Head of caudate nucleus (tissue), 42 donors: ENCODE measurements around the gene DNAAF1.
"Not testable (repeated sequence)": the region's sequence is repeated elsewhere in the genome, so short reads cannot be mapped to it uniquely, and the experiment has no call there.

Experiments
- DNase-seq, 42 donors: peaks; one replicate each; pipeline versions ENCODE4 v3.0.0 to v3.0.0-alpha.2; 2020 to 2021; ENCODE audit warnings: mixed read lengths in 7 of 42
- intact Hi-C: fragments of 100-400 bp; cut with DNase I; formaldehyde crosslinking; loops from one replicate; pipeline ENCODE4 v1.15.0; 2022

The DNAAF1 gene

DNA sequence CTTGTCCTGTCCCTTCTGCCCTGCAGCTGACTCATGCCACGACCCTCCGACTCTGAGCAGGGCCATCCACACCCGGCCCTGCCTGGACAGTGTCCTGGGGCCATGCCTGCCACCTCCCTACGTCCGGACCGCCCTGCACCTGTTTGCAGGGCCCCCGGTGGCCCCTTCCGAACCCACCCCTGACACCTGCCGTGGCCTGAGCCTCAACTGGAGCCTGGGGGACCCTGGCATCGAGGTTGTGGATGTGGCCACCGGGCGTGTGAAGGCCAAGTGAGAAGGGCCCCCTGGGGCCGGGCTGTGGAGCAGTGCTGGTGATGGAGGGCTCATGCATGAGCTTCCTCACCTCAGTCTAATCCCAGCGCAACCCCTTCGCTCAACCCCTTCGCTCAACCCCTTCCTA is 51.0 kb downstream of the DNAAF1 start:
- intact Hi-C loops, result no loop called here
- no peak for DNase-seq

DNA sequence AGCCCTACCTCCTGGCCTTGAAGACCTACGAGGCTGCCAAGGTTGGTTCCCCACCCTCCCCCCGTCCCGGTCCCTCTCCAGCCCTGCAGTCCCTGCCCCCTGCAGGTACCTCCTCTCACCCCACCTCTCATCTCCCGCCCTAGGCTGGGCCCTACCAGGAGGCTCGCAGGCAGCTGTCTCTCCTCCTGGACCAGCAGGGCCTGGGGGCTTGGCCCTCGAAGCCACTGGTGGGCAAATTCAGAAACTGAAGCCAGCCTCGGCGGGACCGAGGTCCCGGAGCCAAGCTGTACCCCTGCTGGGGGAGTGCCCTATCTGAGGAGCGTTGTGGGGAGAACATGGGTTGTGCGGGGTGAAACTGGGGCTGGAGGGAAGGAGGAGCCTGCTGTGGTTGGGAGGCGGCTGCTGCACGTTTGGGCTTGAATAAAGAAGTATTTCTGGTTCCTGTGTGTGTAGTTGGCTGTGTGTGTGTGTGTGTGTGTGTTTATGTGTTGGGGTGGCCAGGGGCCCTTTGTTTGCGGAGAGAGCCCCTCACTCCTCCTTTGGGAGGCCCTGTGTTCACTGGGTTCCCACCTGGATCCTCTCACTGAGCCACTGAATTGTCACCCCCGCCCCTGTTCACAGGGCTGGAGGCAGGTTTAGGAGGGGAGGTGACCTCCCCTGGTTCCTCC is 51.8 kb downstream of the DNAAF1 start:
- intact Hi-C loops, result no loop called here
- DNase-seq, result no peak

DNA sequence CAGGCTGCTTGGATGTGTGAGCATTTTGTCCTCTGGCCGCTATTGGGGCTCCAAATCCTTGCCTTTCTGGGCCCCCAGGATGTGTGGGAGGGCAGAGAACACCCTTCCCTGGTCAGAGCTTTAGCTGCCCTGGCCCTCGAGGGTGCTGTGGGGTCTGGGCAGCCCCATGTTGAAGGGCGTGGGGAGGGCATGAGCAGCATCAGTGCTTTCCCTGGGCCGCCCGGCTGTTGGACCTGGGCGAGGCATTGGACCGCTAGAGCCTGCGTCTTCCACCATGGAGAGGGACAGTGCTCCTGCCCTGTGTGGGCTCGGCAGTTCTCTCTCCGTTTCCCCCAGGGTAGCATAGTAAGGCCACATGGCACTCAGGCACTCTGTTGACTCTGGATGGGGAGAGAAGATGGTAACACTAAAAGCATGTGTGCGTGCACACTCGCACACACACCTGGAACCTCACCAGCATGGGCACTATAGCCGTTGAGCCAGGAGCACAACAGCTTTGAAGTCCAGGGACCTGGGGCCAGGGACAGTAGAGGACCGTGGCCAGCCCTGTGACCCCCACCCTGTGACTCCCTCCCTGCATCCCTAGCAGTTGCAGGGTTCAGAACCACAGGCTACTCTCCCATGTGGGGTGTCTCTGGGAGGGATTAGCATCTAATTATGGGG is 52.5 kb downstream of the DNAAF1 start:
- DNase-seq, result no peak
- intact Hi-C loops, result no loop called here

DNA sequence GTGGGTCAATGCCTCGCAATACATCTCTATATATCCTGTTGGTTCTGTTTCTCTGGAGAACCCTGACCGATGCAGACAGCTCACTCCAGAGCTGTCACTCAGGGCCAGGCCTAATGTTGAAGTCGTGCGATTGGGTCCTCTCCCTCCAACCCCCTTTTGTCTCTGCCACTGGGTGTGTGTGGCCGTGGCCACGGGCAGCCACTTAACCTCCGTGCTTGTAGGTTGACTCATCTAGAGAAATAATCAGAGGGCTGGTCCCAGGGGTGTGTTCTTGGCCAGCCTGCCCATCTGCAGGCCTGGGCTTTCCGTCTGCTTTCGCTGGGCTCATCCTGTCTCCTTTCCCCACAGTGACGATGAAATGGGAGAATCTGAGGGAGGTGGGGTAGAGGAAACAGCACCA is 53.3 kb downstream of the DNAAF1 start:
- DNase-seq, result no peak
- intact Hi-C loops, result no loop called here

DNA sequence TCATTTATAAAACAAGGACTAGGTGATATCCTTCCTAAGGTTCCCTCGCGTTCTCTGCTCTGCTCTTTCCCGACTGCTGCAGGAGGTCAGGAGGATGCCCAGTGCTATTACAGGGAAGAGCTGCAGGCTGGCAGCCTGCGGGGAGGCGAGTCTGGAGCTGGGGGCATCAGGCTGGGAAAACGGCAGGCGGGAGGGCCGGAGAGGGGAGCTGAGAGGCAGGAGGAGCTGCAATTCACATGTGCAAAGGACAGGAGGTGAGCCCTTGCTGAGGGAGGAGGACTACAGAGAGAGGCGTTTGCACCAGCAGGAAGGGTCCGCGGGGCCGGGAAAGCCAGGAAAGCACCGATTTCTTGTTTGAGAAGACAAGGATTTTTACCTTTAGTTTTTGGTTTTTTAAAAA is 54.0 kb downstream of the DNAAF1 start:
- intact Hi-C loops, result no loop called here
- DNase-seq, result no peak

DNA sequence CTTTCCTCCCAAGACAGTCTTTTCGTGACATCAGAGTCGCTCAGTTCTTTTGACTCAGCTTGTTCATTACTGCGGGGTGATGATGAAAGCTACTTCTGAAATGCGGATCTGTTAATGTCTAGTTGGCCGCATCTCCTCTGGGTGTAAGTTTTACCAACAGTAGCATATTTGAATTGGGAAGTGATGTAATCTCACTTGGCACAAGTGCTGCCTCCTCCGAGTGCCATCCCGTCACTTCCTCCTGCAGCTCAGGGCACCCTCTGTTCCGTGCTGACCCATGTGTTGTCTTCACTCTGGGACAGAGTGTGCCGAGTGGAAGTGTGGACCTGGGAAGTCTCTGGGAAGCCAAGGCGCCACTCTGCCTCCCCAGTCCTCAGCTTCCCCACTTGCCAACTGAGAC is 54.8 kb downstream of the DNAAF1 start:
- DNase-seq, result peak in 33 of 42 donors; percentile 21 to 87 (median 58)

DNA sequence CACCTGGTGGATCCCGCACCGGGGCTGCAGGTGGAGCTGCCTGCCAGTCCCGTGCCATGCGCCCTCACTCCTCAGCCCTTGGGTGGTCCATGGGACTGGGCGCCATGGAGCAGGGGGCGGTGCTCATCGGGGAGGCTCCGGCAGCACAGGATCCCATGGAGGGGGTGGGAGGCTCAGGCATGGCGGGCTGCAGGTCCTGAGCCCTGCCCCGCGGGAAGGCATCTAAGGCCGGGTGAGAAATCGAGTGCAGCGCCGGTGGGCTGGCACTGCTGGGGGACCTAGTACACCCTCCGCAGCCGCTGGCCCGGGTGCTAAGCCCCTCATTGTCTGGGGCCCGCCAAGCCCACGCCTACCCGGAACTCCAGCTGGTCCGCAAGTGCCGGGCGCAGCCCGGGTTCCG is 59.4 kb downstream of the DNAAF1 start:
- DNase-seq, intact Hi-C loops: not testable (repeated sequence)

More for the DNA sequence above, 54.8 kb downstream of the DNAAF1 start:
- intact Hi-C loops, result no loop called here

DNA sequence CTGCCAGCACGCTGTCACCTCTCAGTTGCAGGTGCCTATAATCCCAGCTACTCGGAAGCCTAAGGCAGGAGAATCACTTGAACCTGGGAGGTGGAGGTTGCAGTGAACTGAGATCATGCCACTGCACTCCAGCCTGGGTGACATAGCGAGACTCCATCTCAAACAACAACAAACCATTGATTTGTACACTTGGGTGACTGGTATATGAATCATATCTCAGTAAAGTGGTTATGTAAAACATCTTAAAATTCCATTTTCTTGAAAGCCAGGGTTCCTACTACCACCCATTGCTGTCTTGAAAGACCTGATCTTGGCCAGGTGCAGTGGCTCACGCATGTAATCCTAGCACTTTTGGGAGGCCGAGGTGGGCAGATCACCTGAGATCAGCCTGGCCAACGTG is 60.0 kb downstream of the DNAAF1 start:
- DNase-seq, intact Hi-C loops: not testable (repeated sequence)

DNA sequence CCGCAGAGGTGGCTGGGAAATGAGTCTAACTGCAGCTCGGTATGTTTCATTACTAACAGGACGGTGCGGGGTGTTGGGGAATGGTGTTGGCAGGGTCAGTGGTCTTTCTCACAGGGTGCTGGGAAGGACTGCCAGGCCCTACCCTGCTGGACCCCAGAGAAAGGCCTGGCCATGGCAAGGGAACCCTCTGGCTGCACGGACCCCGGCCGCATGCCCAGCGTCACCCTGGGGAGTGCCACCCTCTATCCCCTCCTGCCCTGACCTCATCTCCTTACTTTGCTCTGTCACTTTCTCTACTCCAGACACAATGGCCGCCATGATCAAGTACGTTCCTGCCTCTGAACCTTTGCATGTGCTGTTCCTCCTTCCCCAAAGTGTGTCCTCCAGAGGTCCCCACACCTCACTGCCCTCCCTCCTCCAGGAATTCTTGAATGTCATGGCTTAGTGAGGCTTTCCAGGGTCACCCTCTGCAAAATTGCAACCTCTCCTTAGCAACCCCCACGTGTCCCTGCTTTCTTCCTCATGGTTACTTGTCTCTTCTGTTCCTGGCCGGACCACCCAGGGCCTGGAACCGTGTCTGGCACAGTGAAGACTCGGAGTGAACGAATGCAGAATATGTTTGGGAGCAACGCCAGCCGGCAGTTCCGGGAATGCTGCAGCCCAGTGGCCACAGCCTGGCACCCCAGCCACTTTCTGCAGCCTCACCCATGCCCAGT is 61.0 kb downstream of the DNAAF1 start:
- intact Hi-C loops, result no loop called here
- DNase-seq, result no peak

DNA sequence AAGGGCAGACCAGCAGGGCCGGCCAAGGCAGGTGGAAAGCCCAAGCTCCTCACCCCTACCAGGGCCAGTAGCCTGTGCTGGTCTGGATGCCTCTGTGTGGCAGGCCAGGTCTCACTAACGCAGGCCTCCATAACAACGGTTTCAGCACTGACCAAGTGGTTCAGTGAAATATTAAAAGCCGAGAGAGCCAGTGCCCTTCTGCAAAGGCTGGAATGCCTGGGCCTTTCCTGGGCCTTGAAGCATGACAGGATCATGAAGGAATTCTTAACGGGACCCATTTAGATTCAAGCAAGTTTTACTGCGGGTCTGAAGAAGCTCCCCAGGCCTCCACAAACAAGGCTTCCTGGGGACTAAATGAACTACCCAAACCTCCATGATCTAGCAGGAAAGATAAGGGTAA is 62.1 kb downstream of the DNAAF1 start:
- intact Hi-C loops, result no loop called here

DNA sequence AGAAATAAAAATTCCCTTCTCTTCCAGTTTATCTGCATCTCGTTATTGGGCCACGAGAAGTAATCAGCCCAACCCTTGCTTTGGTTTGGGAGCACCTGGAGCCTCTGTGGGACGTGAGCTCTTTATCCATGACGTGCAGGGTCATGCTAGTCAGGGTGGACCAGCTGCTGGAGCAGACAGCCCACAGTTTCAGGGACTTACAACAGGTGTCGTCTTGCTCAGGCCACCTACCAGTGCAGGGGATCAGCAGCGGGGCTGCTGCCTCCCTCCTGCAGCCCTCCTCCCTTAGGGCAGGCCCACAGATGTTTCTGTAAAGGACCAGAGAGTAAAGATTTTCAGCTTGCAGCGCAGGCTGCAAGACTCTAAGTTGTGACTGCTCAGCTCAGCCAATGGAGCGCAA is 62.8 kb downstream of the DNAAF1 start:
- intact Hi-C loops, result no loop called here
- DNase-seq, result no peak

More for the DNA sequence above, 62.1 kb downstream of the DNAAF1 start:
- DNase-seq, result no peak

DNA sequence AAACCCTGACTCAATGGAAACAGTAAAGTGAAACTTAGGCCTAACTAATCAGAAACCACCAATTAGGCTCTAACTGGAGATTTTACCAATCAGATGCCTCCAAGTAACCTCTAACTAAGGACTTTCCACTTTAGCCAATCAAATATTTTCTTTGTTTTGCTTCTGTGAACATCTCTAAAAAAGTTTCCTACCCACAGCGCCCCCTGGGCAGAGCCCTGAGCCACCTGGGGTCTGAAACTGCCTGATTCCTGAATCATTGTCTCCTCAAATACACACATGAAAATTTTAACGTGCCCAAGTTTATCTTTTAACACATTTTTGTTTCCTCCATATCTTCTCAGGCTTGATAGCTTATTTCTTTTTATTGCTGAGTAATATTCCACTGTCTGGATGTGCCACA is 64.9 kb downstream of the DNAAF1 start:
- DNase-seq, result no peak
- intact Hi-C loops, result no loop called here

DNA sequence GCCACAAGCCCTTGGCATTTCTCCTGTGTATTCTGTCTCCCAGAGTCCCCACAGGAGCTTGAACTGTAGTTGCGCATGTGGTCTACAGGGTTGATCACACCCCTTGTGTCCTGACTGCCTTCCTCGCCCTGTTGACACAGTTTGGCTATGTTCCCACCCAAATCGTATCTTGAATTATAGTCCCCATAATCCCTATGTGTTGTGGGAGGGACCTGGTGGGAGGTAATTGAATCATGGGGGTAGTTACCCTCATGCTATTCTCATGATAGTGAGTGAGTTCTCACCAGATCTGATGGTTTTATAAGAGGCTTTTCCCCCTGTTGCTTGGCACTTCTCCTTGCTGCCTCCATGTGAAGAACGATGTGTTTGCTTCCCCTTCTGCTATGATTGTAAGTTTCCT is 67.0 kb downstream of the DNAAF1 start:
- intact Hi-C loops, result no loop called here
- no peak for DNase-seq

DNA sequence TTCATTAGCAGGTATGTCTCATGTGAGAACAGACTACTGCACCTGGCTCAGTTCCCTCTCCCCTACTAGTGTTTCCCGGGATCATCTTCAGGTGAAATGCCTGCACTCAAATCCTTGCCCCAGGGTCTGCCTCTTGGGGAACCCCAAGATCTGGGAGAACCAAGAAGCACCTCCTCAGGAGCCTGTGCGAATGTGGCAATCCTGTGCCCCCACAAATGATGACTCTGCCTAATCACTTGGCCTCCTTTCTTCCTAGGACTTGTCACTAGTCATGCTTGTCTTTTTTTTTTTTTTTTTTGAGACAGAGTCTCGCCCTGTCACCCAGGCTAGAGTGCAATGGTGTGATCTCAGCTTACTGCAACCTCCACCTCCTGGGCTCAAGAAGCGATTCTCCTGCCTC is 67.5 kb downstream of the DNAAF1 start:
- peak in 11 of 42 donors; percentile 5 to 56 (median 23) for DNase-seq

DNA sequence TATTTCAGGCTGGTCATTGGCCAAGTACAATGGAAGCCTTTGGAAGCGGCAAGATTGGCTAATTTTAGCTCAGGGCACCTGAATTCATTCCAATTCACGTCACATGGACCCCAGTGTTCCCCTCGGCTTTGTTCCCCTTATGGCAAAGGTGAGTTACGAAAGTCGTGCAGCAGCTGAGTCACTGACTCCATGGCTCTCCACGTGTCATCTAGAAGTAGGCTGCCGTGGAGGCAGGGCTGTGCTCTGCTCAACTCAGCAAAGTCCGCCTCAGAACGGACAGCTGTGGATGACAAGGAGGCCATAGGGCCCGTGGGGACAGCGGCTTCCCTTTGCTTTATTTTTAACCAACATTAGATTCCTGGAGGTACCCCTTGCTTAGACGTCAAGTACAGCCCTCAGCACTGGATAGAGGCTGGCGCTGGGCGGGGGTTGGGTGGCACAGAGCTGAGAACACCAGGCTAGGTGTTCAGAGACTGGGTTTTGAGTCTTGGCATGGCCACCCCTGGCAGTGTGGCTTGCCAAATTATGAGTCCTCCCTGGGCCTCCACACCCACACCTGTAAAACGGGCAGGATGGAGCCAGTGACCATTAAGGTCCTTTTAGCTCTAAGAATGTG is 69.5 kb downstream of the DNAAF1 start:
- intact Hi-C loops, result no loop called here
- peak in 5 of 42 donors; percentile 13 to 37 (median 30) for DNase-seq

More for the DNA sequence above, 67.5 kb downstream of the DNAAF1 start:
- intact Hi-C loops, result no loop called here

DNA sequence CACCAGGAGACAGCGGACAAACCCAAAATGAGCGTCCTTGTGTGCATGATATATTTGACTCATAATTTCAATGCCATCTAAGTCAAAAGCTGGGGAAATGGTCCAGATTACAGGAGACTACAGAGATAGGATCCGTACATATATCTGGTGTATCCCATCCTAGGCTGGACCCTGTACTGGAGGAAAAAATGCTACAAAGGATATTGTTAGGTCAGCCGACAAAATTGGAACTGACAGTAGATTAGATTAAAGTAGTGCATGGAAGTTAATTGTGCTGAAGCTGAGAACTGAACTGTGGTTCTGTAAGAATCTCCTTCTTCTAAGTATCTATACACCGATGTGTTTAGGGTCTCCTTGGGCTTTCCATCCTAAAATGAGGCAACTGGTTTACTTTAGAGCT is 70.4 kb downstream of the DNAAF1 start:
- intact Hi-C loops, result no loop called here
- DNase-seq, result no peak

DNA sequence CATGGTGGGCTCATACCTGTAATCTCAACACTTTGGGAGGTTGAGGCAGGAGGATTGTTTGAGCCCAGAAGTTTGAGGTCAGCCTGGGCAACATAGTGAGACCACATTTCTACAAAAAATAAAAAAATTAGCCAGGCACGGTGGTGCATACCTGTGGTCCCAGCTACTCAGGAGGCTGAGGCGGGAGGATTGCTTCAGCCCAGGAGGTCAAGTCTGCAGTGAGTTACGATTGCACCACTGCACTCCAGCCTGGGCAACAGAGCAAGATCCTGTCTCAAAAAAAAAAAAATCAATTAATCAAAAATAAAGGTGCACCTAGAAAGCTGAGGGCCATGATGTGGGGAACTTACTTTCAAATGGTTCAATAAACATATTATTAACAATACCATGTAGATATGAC is 71.0 kb downstream of the DNAAF1 start:
- DNase-seq, intact Hi-C loops: not testable (repeated sequence)

DNA sequence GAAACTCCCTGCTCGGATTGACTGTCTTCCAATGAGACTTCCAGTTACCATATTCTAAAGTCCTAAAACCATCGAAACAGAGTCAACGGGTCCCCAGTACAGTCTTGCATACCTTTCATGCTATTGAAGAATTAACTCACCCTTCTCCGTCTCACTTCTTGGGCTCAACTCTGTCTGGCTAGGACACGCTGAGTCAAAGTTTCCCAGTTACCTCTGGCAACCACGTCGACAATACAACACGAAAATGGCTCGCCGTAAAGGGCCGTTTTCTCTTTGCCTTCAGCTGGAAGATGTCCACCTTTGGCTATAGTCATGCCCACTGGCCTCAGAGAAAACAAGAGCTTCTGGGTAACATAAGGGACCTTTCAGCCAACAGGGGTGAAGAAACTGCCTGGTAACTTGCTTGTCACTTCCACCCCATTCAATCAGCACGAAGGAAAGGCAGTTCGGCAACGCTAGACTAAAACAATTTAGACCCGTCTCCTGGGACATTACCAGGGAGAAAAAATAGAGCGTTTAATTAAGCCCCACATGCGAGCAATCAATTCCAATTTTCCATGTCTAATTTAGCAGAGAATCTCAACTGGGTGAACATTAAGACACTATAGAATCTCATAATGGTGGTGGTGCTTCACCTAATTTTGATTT is 73.2 kb downstream of the DNAAF1 start:
- no peak for DNase-seq
- intact Hi-C loops, result no loop called here

DNA sequence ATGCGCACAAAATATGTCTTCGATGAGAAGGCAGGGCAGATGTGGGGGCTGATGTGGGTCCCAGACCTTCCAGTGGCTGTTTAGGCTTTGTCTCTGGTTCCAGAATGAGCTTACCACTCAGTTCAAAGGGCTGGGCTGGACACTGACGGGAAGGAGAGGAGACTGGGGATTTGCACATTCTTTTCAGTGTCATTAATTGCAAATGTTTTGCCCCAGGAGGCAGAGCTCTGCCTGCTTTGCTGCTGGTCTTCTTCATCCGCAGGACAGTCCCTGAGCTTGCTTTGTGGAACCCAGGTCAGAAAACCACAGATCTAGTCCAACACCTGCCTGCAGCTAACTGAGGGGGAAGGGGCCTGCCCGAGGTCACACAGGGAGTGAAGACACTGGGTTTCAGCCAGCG is 73.8 kb downstream of the DNAAF1 start:
- intact Hi-C loops, result no loop called here
- no peak for DNase-seq
